BE2C (cell line): Measurements from ENCODE around the gene INO80E.

Experiments
- DNase-seq: peaks from one replicate; pipeline ENCODE4 v3.0.0-alpha.2; 2020
- H3K27me3 ChIP-seq: fragments of 250-450 bp; sonication (Bioruptor Pico); 2 replicates; pipeline ENCODE4 v1.5.1; 2020; ENCODE audit warnings: mild to moderate bottlenecking
- H3K36me3 ChIP-seq: fragments of 250-450 bp; sonication (Bioruptor Pico); 2 replicates; pipeline ENCODE4 v1.5.1; 2020; ENCODE audit warnings: mild to moderate bottlenecking
- H3K4me1 ChIP-seq: fragments of 250-450 bp; sonication (Bioruptor Pico); 2 replicates; pipeline ENCODE4 v1.5.1; 2020
- H3K4me3 ChIP-seq: 2 replicates; pipeline ENCODE4 v1.5.1; 2011; ENCODE audit warnings: low read depth, low read length
- H3K9me3 ChIP-seq: fragments of 250-450 bp; sonication (Bioruptor Pico); 2 replicates; pipeline ENCODE4 v1.5.1; 2020
- CTCF ChIP-seq: IDR thresholded peaks from 2 replicates; pipeline ENCODE4 v1.5.1; 2012; ENCODE audit warnings: mild to moderate bottlenecking, low read depth, low read length

INO80E gene

GRCh38 chr16:30030011-30030685, 34.1 kb downstream of the INO80E start:
- no peak for DNase-seq
- no peaks in the 10 kb centered on the region for H3K27me3 ChIP-seq
- no peaks in the 10 kb centered on the region for H3K9me3 ChIP-seq
- peaks cover 7% of the 10 kb centered on the region for H3K4me1 ChIP-seq
- peak overlapping the region; percentile 61 for H3K4me3 ChIP-seq
- no peak for TF ChIP-seq CTCF
- H3K36me3 ChIP-seq: no peaks in the 10 kb centered on the region

- Histone ChIP-seq H3K4me1 (peaks cover 7% of the 10 kb centered on the region), H3K36me3 (no peaks in the 10 kb centered on the region), H3K9me3 (no peaks in the 10 kb centered on the region), H3K27me3 (no peaks in the 10 kb centered on the region), H3K4me3 (peak within 1 kb of the TSS; percentile 61)
- DNase-seq: peak; percentile 53
- TF ChIP-seq CTCF: no peak
These were observed 34.9 kb downstream of the INO80E start, which contains the start of gene TLCD3B for GRCh38 chr16:30030841-30031413. Gene TLCD3B, minus strand, starts transcription at chr16:30031271. Its CDS starts 744 bp downstream, at chr16:30030527.

DNA sequence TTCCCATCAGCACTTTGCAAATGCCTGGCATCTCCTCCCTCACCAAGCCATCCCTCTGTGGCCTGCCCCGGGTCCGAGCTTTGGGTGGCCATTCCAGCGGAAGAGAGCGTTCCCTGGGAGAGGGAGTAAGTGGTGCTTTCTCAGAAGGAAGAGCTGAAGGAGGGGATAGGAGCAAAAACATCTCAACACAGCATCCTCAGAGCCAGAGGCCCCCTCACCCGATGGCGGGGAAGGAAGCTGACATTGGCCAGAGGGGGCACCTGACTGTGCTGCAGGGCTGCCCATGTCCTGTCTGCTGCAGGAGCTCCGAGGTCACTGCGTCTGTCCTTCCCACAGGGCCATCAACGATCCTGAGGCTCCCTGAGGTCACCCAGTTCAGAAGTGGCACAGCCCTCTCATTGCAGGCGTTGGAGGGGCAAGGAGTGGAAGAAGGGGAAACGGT, 35.5 kb downstream of the INO80E start:
- no peaks in the 10 kb centered on the region for H3K9me3 ChIP-seq
- H3K36me3 ChIP-seq: no peaks in the 10 kb centered on the region
- TF ChIP-seq CTCF: no peak
- peak overlapping the region; percentile 61 for H3K4me3 ChIP-seq
- peaks cover 7% of the 10 kb centered on the region for H3K4me1 ChIP-seq
- DNase-seq: no peak
- H3K27me3 ChIP-seq: no peaks in the 10 kb centered on the region

- peak; percentile 81 for DNase-seq
- no peaks in the 10 kb centered on the region for H3K27me3 ChIP-seq
- H3K4me3 ChIP-seq: no peak overlapping the region; the same call in 1 of the 2 replicates
- no peaks in the 10 kb centered on the region for H3K9me3 ChIP-seq
- H3K4me1 ChIP-seq: peaks cover 7% of the 10 kb centered on the region
- TF ChIP-seq CTCF: peak; percentile 95
- H3K36me3 ChIP-seq: no peaks in the 10 kb centered on the region
These were observed 36.2 kb downstream of the INO80E start for GRCh38 chr16:30032083-30032819.

DNA sequence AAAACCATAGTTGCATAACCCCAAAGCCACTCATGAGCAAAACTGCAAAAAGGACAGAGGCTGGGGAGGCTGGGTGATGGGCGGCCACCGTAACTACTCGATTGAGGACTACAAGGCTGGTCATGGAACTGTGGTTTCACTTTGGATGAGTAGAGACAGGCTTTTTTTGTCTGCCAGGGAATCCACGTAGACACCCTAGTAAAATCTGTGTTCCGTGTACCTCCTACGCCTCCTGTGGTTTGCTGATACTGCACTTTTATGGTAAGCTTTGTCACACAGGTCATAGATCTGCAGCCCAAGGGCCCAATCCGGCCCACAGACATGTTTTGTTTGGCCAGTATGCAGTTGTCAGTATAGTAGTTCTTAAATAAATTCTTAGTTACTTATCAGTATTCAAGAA, 37.2 kb downstream of the INO80E start:
- DNase-seq: no peak
- Histone ChIP-seq H3K27me3 (no peaks in the 10 kb centered on the region), H3K4me3 (no peak overlapping the region), H3K36me3 (no peaks in the 10 kb centered on the region), H3K4me1 (peaks cover 7% of the 10 kb centered on the region), H3K9me3 (no peaks in the 10 kb centered on the region)
- no peak for TF ChIP-seq CTCF
